NT2/D1 (cell line): Measurements from ENCODE around the gene TMEM260.

ENCODE experiments used
- SUZ12 ChIP-seq: IDR thresholded peaks from 2 replicates; pipeline ENCODE4 v1.6.1; 2011; ENCODE audit not compliant: insufficient read length, insufficient read depth; ENCODE audit errors: extremely low read depth
- YY1 ChIP-seq: IDR thresholded peaks from 2 replicates; pipeline ENCODE4 v1.6.1; 2011; ENCODE audit not compliant: insufficient read length, insufficient read depth
- ZNF274 ChIP-seq: IDR thresholded peaks from 2 replicates; pipeline ENCODE4 v1.6.1; 2011; ENCODE audit warnings: mild to moderate bottlenecking, low read depth, low read length

DNA sequence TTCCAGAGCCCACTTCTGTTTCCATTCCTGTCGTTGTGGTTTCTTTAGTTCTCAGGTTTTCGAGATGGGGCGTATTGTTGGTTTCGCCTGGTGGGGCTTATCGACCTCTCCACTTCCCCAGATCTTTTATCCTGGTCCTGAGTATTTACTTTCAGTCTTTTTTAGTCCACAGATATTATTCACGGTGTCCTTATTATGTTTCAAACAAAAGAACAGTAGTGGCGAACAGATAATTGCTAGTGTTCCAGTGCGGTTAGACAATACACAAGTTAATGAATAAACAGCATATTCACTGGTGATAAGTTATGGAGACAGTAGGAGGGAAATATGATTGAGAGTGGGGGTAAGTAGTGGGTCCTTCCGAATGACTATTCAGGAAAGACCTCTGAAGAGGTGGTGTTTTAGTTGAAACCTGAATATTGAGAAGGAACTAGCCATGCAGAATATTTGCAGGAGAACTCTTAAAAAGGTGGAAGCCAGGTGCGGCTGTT is 668 bp downstream of the TMEM260 start:
- TF ChIP-seq YY1 = no peak
- no peak for TF ChIP-seq ZNF274
- TF ChIP-seq SUZ12 = no peak
